IMR-90 (cell line): Measurements from ENCODE around the gene NR4A2. TPM values are rescaled to one million over a fixed set of nuclear protein-coding genes. Genes with fewer than 3 reads are reported as not detected.
A peak's percentile ranks its signal among the peaks of the same experiment; 100 is the strongest.

ENCODE experiments used
- ATAC-seq: fragments of 200-7000 bp; cut with Tn5 transposase; 2 replicates; pipeline ENCODE4 v1.9.1; 2020; ENCODE audit warnings: low read depth, mild to moderate bottlenecking, moderate library complexity
- BruUV-seq: library from RNA; stranded (reverse); fragments of 400-500 nt; replicated peaks from 2 replicates; lab custom pipeline; 2021; lab: Mats Ljungman, UMichigan
- CTCF ChIA-PET: fragments of 300-600 bp; formaldehyde crosslinking; extraction: SDS; loops from one replicate; lab custom pipeline; 2021; ENCODE audit warnings: antibody characterized with exemption; lab: Yijun Ruan, JAX
- POLR2A ChIA-PET: fragments of 300-600 bp; sonication (Branson Sonifier 250); formaldehyde crosslinking; loops from one replicate; lab custom pipeline; 2022; ENCODE audit warnings: antibody characterized with exemption; ENCODE audit not compliant: unreplicated experiment; lab: Charles Lee
- DNase-seq: peaks from one replicate; pipeline ENCODE4 v3.0.0; 2013
- H2AFZ ChIP-seq: replicated peaks from 2 replicates; pipeline ENCODE3; 2013; ENCODE audit warnings: low read length, mild to moderate bottlenecking; ENCODE audit not compliant: poor library complexity
- H2AK5ac ChIP-seq: 2 replicates; pipeline ENCODE4 v1.6.1; 2013; ENCODE audit warnings: low read depth, low read length, inconsistent platforms
- H2AK9ac ChIP-seq: replicated peaks from 2 replicates; pipeline ENCODE3; 2013; ENCODE audit warnings: mild to moderate bottlenecking, low read depth, low read length, moderate library complexity; ENCODE audit not compliant: poor library complexity
- H2BK120ac ChIP-seq: 2 replicates; pipeline ENCODE4 v1.6.1; 2013; ENCODE audit warnings: low read depth, low read length, inconsistent platforms
- H2BK15ac ChIP-seq: 3 replicates; pipeline ENCODE4 v1.6.1; 2013; ENCODE audit warnings: low read depth, low read length, inconsistent platforms
- H2BK20ac ChIP-seq: 2 replicates; pipeline ENCODE4 v1.6.1; 2013; ENCODE audit warnings: low read depth, mild to moderate bottlenecking, inconsistent platforms, low read length, moderate library complexity
- H2BK5ac ChIP-seq: 2 replicates; pipeline ENCODE4 v1.6.1; 2013; ENCODE audit warnings: mild to moderate bottlenecking, low read depth, low read length, inconsistent platforms; ENCODE audit not compliant: poor library complexity, severe bottlenecking
- H3K14ac ChIP-seq: replicated peaks from 2 replicates; pipeline ENCODE4 v1.6.1; 2013; ENCODE audit warnings: low read depth, low read length, inconsistent platforms
- H3K18ac ChIP-seq: 2 replicates; pipeline ENCODE4 v1.6.1; 2013; ENCODE audit warnings: low read depth, low read length, control low read depth
- H3K23ac ChIP-seq: 2 replicates; pipeline ENCODE4 v1.6.1; 2013; ENCODE audit warnings: low read depth, low read length, inconsistent platforms
- H3K27ac ChIP-seq: 2 replicates; pipeline ENCODE4 v1.5.1; 2013; ENCODE audit warnings: mild to moderate bottlenecking, control low read depth, low read length; ENCODE audit not compliant: insufficient read depth
- H3K27me3 ChIP-seq: 2 replicates; pipeline ENCODE4 v1.6.1; 2013; ENCODE audit warnings: low read length; ENCODE audit not compliant: control insufficient read depth, insufficient read depth
- H3K36me3 ChIP-seq: 2 replicates; pipeline ENCODE4 v1.6.1; 2013; ENCODE audit warnings: low read length, mixed read lengths; ENCODE audit not compliant: control insufficient read depth, insufficient read depth
- H3K4ac ChIP-seq: 2 replicates; pipeline ENCODE4 v1.6.1; 2013; ENCODE audit warnings: low read depth, low read length, inconsistent platforms
- H3K4me1 ChIP-seq: 2 replicates; pipeline ENCODE4 v1.6.1; 2013; ENCODE audit warnings: low read length, mixed read lengths; ENCODE audit not compliant: control insufficient read depth, insufficient read depth
- H3K4me2 ChIP-seq: 2 replicates; pipeline ENCODE4 v1.6.1; 2013; ENCODE audit warnings: low read depth, mild to moderate bottlenecking, control low read depth, low read length, moderate library complexity
- H3K4me3 ChIP-seq: 2 replicates; pipeline ENCODE4 v1.5.1; 2013; ENCODE audit warnings: low read depth, mild to moderate bottlenecking, control low read depth, low read length, moderate library complexity; ENCODE audit not compliant: insufficient read depth
- H3K56ac ChIP-seq: 2 replicates; pipeline ENCODE4 v1.6.1; 2013; ENCODE audit warnings: low read length, inconsistent platforms; ENCODE audit not compliant: insufficient read depth; ENCODE audit errors: extremely low read depth
- H3K79me1 ChIP-seq, 2 experiments: 2 replicates each; pipeline ENCODE4 v1.6.1; 2013; ENCODE audit warnings: low read length in 2 of 2, inconsistent platforms in 1 of 2, low read depth in 1 of 2
- H3K9ac ChIP-seq: 2 replicates; pipeline ENCODE4 v1.6.1; 2013; ENCODE audit warnings: low read depth, low read length, control low read depth
- H3K9me1 ChIP-seq: 2 replicates; pipeline ENCODE4 v1.6.1; 2013; ENCODE audit warnings: low read length, inconsistent platforms; ENCODE audit not compliant: insufficient read depth
- H3K9me3 ChIP-seq: 2 replicates; pipeline ENCODE4 v1.6.1; 2013; ENCODE audit warnings: low read length; ENCODE audit not compliant: control insufficient read depth, insufficient read depth
- H4K20me1 ChIP-seq: 2 replicates; pipeline ENCODE4 v1.6.1; 2013; ENCODE audit warnings: low read length, inconsistent platforms; ENCODE audit not compliant: insufficient read depth
- H4K5ac ChIP-seq: 2 replicates; pipeline ENCODE4 v1.6.1; 2013; ENCODE audit warnings: mild to moderate bottlenecking, low read depth, low read length, control low read depth
- H4K8ac ChIP-seq, 2 experiments: 2 replicates each; pipeline ENCODE4 v1.6.1; 2013; ENCODE audit warnings: low read depth in 2 of 2, low read length in 2 of 2, control low read depth in 1 of 2, inconsistent platforms in 1 of 2
- H4K91ac ChIP-seq: 2 replicates; pipeline ENCODE4 v1.6.1; 2013; ENCODE audit warnings: low read depth, low read length, inconsistent platforms; ENCODE audit not compliant: insufficient read depth
- BHLHE40 ChIP-seq: fragments of 150-350 bp; IDR thresholded peaks from 2 replicates; pipeline ENCODE4 v1.6.1; 2016; ENCODE audit warnings: mild to moderate bottlenecking, low read depth, low read length
- CEBPB ChIP-seq: IDR thresholded peaks from 2 replicates; pipeline ENCODE4 v1.6.1; 2012; ENCODE audit warnings: low read depth, low read length, improper control_type of control experiment
- FOS ChIP-seq: fragments of 150-350 bp; IDR thresholded peaks from 2 replicates; pipeline ENCODE4 v1.6.1; 2016; ENCODE audit warnings: low read depth, low read length
- MAFK ChIP-seq: IDR thresholded peaks from 2 replicates; pipeline ENCODE4 v1.6.1; 2012; ENCODE audit warnings: low read depth, low read length, improper control_type of control experiment
- NFE2L2 ChIP-seq: fragments of 150-350 bp; IDR thresholded peaks from 2 replicates; pipeline ENCODE4 v1.6.1; 2016; ENCODE audit warnings: low read depth, mild to moderate bottlenecking, low read length
- RAD21 ChIP-seq: IDR thresholded peaks from 2 replicates; pipeline ENCODE4 v1.6.1; 2012; ENCODE audit warnings: low read length, improper control_type of control experiment
- RFX5 ChIP-seq: IDR thresholded peaks from 2 replicates; pipeline ENCODE4 v1.8.0; 2012; ENCODE audit warnings: low read depth, mild to moderate bottlenecking, low read length, moderate library complexity
- SMC3 ChIP-seq: fragments of 150-350 bp; IDR thresholded peaks from 2 replicates; pipeline ENCODE4 v1.6.1; 2016; ENCODE audit warnings: low read depth, mild to moderate bottlenecking, antibody characterized with exemption, low read length, moderate library complexity
- WGBS, 2 experiments: methylation state at CpG; one replicate each; pipeline versions ENCODE4 v1.1.5 to v1.1.7; 2013; ENCODE audit warnings: missing lambda C conversion rate in 2 of 2; ENCODE audit not compliant: insufficient read length in 1 of 2; ENCODE audit errors: extremely low coverage in 2 of 2; 5-methylcytosine and 5-hydroxymethylcytosine counted together
- dilution Hi-C: fragments of 300-500 bp; cut with HindIII; formaldehyde crosslinking; loops from one replicate; pipeline ENCODE4 v1.14.3; 2018; ENCODE audit warnings: low sequenced_read_pairs; ENCODE audit not compliant: unreplicated experiment
- in situ Hi-C: fragments of 300-500 bp; cut with MboI; formaldehyde crosslinking; loops from 3 replicates; pipeline ENCODE4 v1.14.3; 2019; ENCODE audit warnings: low sequenced_read_pairs, inconsistent platforms, mixed read lengths
- intact Hi-C: fragments of 100-400 bp; cut with micrococcal nuclease; formaldehyde crosslinking; loops from 2 replicates; pipeline ENCODE4 v1.10.0; 2022
- polyA plus RNA-seq, 3 experiments: library from polyadenylated mRNA; depleted of rRNA; stranded (reverse); fragments of >200 nt; gene quantifications; 2 replicates each; pipeline ENCODE4 v1.2.3, GENCODE V29; 2012; ENCODE audit warnings: low replicate concordance in 1 of 3
- total RNA-seq: library from RNA; depleted of rRNA; stranded (reverse); fragments of >200 nt; gene quantifications from 2 replicates; pipeline ENCODE4 v1.2.3, GENCODE V29; 2012
- TF ChIP-seq, protein P1 (sequence below): fragments of 150-350 bp; IDR thresholded peaks from 2 replicates; pipeline ENCODE4 v1.6.1; 2017; ENCODE audit warnings: mild to moderate bottlenecking, antibody characterized with exemption, low read length, low read depth
- TF ChIP-seq, protein P2 (sequence below): conservative IDR thresholded peaks from 2 replicates; pipeline ENCODE4 v1.5.1; 2012; ENCODE audit warnings: mild to moderate bottlenecking, low read depth, low read length, improper control_type of control experiment

NR4A2 gene
- total and polyA plus RNA-seq, 2 of the 4 experiments (the other 2 are of a cell fraction) = 0.72 to 2.3 TPM

DNA sequence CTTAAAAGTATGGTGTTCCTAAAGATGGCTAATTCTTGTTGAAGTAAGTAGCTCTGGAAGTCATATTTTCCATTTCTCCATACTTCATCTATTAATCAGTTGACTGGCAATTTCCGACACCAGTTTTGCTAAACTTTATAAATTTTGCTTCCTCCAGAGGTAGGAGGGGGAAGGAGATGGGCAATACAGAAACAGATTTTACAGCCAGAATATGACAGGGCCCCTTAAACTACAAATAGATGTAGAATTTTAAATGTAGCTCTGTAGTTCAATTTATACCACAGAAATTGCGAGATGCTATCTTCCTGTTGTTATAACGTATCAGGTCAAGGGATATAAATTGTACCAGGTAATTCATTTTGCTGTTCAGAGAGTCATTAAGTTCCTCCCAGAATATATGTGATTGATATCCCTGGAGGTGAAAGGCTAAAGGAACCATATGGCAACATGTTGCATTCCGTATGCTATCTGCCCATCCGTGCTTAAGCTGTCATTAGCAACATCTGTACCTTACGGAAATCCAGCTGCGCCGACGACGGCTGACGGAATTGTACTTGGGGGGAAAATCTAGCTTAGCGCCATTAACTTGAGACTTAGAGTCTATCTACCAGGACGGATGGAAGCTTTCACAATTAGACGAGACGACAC is 8.4 kb upstream of the NR4A2 start:
- intact Hi-C loops = loop anchor here (2.0 to 5.0 kb wide), 3 partner anchors 96 to 906 kb away; partner anchors contain the start of gene GPD2
- no peak for ATAC-seq

More for the DNA sequence above, 8.4 kb upstream of the NR4A2 start:
- Histone ChIP-seq H3K27me3 (no peaks in the 10 kb centered on the region), H3K9me1 (no peaks in the 10 kb centered on the region), H3K27ac (peak overlapping the region; percentile 96), H2BK5ac (peak overlapping the region; percentile 30), H2BK20ac (0 out of 2 replicates have a peak overlapping the region, but pooled peaks have one; percentile 1), H2AFZ (peak overlapping the region; percentile 64), H3K9me3 (no peaks in the 10 kb centered on the region), H3K36me3 (no peaks in the 10 kb centered on the region), H2BK120ac (peak overlapping the region; percentile 5), H3K79me1 (peaks cover 8 to 13% of the 10 kb centered on the region in 2 experiments; a peak in 3 of 4 replicates), H3K14ac (peak overlapping the region; percentile 19; the same call in 1 of the 2 replicates), H2BK15ac (peak overlapping the region; percentile 3; the same call in 1 of the 3 replicates), H3K18ac (peak overlapping the region; percentile 10; the same call in 1 of the 2 replicates), H3K4me3 (peak overlapping the region; percentile 85), H4K91ac (peak overlapping the region; percentile 56), H3K4ac (peak overlapping the region; percentile 46), H3K4me2 (peak overlapping the region; percentile 92), H2AK9ac (no peak overlapping the region), H4K20me1 (no peaks in the 10 kb centered on the region), H3K23ac (peak overlapping the region; percentile 73), H4K8ac (peak overlapping the region; percentile 50 to 63), H4K5ac (peak overlapping the region; percentile 36; the same call in 1 of the 2 replicates), H2AK5ac (peak overlapping the region; percentile 49; the same call in 1 of the 2 replicates), H3K4me1 (no peaks in the 10 kb centered on the region), H3K56ac (0 out of 2 replicates have a peak overlapping the region, but pooled peaks have one; percentile 2), H3K9ac (peak overlapping the region; percentile 84)
- DNase-seq = peak; percentile 55
- BruUV-seq = TSS peak; percentile 62
- TF ChIP-seq RAD21 (no peak), MAFK (no peak), CEBPB (no peak), RFX5 (no peak), NFE2L2 (no peak), FOS (no peak), SMC3 (no peak), BHLHE40 (no peak)
- TF ChIP-seq, protein P1, sequence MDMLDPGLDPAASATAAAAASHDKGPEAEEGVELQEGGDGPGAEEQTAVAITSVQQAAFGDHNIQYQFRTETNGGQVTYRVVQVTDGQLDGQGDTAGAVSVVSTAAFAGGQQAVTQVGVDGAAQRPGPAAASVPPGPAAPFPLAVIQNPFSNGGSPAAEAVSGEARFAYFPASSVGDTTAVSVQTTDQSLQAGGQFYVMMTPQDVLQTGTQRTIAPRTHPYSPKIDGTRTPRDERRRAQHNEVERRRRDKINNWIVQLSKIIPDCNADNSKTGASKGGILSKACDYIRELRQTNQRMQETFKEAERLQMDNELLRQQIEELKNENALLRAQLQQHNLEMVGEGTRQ = no peak
- TF ChIP-seq, protein P2, sequence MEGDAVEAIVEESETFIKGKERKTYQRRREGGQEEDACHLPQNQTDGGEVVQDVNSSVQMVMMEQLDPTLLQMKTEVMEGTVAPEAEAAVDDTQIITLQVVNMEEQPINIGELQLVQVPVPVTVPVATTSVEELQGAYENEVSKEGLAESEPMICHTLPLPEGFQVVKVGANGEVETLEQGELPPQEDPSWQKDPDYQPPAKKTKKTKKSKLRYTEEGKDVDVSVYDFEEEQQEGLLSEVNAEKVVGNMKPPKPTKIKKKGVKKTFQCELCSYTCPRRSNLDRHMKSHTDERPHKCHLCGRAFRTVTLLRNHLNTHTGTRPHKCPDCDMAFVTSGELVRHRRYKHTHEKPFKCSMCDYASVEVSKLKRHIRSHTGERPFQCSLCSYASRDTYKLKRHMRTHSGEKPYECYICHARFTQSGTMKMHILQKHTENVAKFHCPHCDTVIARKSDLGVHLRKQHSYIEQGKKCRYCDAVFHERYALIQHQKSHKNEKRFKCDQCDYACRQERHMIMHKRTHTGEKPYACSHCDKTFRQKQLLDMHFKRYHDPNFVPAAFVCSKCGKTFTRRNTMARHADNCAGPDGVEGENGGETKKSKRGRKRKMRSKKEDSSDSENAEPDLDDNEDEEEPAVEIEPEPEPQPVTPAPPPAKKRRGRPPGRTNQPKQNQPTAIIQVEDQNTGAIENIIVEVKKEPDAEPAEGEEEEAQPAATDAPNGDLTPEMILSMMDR = no peak
- in situ Hi-C loops (loop anchor here (25.0 kb wide), 3 partner anchors 246 to 1521 kb away; no protein-coding TSS in a partner anchor), dilution Hi-C loops (no loop called here)
- 0% methylated on average over 3 of the region's 15 CpGs; no CpG with 5 or more reads in 1 of the 2 experiments for WGBS, 2 experiments
- ChIA-PET POLR2A (no interaction called here), CTCF (interaction anchor here (0.7 to 1.3 kb wide), 2 partner anchors 89 to 852 kb away, joined by 3 read pairs; no protein-coding TSS in a partner anchor)
